ENCODE results near the gene TUBB1.

DNA sequence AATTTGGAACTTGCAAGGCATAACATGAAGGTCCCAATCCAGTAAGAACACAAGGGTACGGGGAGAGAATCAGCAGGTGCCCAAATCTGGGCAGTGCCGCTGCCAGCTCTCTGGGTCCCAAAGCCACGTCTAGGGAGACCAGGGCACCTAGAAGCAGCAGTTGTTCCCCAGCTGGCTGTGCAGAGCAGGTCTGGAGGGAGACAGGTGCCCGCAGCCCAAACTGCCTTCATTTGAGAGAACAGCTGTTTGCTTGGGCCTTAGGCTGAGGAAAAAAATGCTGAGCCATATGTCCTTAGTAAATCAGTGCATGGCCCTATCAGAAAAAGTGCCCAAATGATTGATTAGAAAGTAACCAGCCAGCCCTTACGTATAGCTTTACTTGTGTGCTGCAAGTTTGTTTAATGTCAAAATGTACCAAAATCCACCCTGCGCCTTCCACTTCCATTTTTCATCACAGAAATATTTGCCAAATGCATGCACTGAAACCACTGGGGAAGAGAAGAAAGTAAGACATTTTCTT, 32.5 kb downstream of the TUBB1 start:
- TF ChIP-seq, protein P1, sequence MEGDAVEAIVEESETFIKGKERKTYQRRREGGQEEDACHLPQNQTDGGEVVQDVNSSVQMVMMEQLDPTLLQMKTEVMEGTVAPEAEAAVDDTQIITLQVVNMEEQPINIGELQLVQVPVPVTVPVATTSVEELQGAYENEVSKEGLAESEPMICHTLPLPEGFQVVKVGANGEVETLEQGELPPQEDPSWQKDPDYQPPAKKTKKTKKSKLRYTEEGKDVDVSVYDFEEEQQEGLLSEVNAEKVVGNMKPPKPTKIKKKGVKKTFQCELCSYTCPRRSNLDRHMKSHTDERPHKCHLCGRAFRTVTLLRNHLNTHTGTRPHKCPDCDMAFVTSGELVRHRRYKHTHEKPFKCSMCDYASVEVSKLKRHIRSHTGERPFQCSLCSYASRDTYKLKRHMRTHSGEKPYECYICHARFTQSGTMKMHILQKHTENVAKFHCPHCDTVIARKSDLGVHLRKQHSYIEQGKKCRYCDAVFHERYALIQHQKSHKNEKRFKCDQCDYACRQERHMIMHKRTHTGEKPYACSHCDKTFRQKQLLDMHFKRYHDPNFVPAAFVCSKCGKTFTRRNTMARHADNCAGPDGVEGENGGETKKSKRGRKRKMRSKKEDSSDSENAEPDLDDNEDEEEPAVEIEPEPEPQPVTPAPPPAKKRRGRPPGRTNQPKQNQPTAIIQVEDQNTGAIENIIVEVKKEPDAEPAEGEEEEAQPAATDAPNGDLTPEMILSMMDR (IDR thresholded peaks at IDR 0.05) = no peak
- TF ChIP-seq EZH2 (IDR thresholded peaks at IDR 0.05; ENCODE audit: borderline replicate concordance, insufficient read depth, low read depth, low read length, poor library complexity, severe bottlenecking) = no peak
